ENCODE measurements around the gene CIAO1.

CIAO1 gene

DNA sequence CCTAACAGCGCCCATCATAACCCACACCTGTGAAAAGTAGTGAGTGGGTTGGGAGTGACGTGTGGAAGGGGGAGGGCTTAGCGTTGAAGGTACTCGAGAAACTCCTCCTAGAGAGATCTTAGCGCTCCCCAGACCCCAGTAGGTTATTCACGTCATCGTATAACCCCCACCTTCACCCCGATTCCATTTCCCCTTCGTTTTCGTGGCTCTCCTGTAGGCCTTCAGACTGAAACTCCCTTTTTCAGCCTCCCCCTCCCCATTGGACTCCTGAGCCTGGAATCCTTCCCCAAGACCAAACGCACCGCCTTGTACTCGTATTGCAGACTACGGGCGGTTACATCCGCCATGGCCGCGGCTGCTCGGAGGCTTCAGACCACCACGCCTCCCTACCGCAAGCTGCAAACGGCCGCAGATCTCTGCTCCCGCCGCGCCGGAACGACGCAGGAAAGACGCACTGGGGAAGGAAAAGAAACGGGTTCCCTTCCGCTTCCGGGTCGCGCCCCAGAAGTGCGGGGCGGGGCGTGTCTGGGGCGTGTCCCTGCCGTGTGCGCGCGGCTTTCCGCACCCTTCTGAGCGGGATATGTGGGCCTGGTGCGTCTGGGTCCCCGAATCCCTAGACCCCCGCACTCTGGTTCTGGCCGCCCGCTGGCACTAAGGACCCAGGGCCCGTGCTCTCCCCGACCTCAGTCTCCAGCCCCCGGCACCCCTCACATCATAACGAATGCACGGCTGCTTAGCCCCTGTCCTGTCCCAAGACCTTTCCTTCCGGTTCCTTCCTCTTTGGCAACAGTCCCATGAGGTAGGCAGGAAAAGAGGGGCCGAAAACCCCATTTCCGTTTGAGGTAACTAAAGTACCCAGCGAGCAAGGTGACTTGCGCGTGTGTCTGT, 39.3 kb downstream of the CIAO1 start, which contains the start of gene SNRNP200:
Gene SNRNP200, minus strand, starts transcription at position 456 of the 888 bp plus-strand sequence. Its CDS starts 109 bp downstream, at position 347.
- TF ChIP-seq, protein P1, sequence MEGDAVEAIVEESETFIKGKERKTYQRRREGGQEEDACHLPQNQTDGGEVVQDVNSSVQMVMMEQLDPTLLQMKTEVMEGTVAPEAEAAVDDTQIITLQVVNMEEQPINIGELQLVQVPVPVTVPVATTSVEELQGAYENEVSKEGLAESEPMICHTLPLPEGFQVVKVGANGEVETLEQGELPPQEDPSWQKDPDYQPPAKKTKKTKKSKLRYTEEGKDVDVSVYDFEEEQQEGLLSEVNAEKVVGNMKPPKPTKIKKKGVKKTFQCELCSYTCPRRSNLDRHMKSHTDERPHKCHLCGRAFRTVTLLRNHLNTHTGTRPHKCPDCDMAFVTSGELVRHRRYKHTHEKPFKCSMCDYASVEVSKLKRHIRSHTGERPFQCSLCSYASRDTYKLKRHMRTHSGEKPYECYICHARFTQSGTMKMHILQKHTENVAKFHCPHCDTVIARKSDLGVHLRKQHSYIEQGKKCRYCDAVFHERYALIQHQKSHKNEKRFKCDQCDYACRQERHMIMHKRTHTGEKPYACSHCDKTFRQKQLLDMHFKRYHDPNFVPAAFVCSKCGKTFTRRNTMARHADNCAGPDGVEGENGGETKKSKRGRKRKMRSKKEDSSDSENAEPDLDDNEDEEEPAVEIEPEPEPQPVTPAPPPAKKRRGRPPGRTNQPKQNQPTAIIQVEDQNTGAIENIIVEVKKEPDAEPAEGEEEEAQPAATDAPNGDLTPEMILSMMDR (IDR thresholded peaks at IDR 0.05; ENCODE audit: control insufficient read depth, extremely low read depth, insufficient read depth), result no peak
- peak; percentile 36 for DNase-seq (ENCODE audit: low read depth)
- H3K4me3 ChIP-seq (ENCODE audit: low read depth, low read length), result peak within 1 kb of the TSS; percentile 88

DNA sequence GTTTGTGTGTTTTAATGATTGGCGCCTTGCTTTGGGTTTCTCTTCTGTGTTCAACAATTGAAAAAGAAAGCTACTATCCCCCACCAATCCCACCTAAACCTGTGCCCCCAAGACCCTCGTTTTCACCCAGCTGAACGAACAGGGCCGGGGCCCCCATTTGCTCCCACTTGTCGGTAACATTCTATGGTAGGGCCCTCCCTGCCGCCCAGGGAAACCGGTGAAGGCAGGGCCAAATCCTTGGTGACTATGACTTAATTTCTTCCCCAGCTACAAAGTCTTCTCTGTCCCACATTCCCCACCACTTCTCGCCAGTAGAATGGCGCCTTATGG, 39.9 kb downstream of the CIAO1 start:
- TF ChIP-seq, protein P1 (IDR thresholded peaks at IDR 0.05; ENCODE audit: control insufficient read depth, extremely low read depth, insufficient read depth), result no peak
- no peak for DNase-seq (ENCODE audit: low read depth)
- peak overlapping the region; percentile 88 for H3K4me3 ChIP-seq (ENCODE audit: low read depth, low read length)

DNA sequence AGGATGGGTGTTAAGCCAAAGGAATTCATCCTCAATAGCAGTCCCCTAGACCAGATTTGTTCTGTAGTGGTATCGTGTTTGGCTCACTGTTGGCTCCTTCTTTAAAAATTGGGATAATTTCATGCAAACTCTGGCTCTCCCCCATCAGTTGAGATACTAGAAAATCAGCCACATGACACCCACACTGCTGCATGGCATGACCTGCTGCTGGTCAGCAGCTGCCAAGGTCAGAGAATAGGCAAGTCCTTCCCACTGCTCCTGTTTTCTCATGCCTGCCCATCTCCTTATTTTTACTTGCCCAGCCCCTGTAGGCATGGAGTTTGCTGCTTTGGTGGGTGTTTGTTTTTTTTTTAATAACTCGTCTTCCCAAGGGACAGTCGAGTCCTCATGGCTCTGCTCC, 40.3 kb downstream of the CIAO1 start:
- TF ChIP-seq, protein P1 (IDR thresholded peaks at IDR 0.05; ENCODE audit: control insufficient read depth, extremely low read depth, insufficient read depth), result no peak
- peak overlapping the region; percentile 88 for H3K4me3 ChIP-seq (ENCODE audit: low read depth, low read length)
- DNase-seq (ENCODE audit: low read depth), result no peak

DNA sequence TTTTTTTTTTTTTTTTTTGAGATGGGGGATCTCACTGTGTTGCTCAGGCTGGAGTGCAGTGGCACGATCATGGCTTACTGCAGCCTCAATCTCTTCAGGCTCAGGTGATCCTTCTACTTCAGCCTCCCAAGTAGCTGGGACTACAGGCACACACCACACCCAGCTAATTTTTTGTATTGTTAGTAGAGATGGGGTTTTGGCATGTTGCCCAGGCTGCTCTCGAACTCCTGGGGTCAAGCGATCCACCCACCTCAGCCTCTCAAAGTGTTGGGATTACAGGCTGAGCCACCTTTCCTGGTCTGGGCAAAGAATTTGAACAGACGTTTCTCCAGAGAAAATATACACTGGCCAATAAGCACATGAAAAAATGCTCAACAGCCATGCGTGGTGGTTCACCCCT, 42.2 kb downstream of the CIAO1 start:
- no peak for DNase-seq (ENCODE audit: low read depth)
- no peak overlapping the region for H3K4me3 ChIP-seq (ENCODE audit: low read depth, low read length)
- TF ChIP-seq, protein P1 (IDR thresholded peaks at IDR 0.05; ENCODE audit: control insufficient read depth, extremely low read depth, insufficient read depth), result no peak

DNA sequence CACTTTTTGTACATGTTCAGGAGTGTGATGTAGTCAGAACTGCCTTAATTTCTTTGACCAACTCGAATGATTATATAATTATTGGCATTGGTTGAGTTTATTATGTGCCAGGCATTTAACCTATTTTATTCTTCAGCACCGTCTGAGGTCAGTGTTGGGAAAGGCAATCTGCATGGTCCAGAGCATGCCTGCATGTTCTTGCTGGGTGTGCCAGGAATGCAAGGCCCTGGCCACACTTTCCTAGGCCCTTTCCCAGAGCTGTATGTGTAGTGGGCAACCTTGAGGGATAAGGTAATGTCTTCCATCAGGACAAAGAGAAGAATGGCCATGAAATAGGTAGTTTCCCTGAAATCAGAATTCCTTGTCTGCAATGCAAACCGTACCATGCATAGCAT, 49.0 kb downstream of the CIAO1 start:
- no peak overlapping the region for H3K4me3 ChIP-seq (ENCODE audit: low read depth, low read length)
- TF ChIP-seq, protein P1 (IDR thresholded peaks at IDR 0.05; ENCODE audit: control insufficient read depth, extremely low read depth, insufficient read depth), result no peak
- DNase-seq (ENCODE audit: low read depth), result no peak

DNA sequence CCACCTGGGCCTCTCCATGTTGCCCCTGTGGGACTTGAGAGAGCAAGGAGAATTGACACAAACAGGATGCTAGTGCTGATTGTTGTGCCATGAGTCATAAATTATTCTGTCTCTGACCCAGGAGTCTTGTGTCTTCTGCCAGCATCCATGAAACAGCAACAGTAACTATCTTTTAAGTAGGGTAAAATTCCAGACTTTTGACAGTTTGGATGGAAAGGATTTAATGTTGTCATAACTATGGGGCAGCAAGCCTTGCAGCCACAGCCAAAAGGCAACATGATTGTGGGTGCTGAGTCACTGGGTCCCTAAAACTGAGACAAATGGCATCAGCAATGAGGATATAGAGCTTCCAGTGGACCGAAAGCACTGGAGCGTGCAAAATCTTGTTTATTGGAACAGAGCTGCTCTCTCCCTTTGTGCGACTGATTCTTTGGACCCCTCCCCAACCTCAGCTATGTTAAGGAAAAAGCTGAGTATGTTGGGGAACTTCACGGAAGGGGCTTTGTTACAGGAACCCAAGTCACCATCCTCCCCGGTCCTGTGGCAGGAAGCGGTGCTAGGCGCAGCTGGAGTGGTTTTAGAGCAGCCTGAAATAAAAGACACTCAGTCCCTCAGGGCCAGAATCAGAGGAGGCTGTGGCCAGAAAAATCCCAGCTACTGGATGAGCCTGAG, 49.5 kb downstream of the CIAO1 start:
- DNase-seq (ENCODE audit: low read depth), result no peak
- TF ChIP-seq, protein P1 (IDR thresholded peaks at IDR 0.05; ENCODE audit: control insufficient read depth, extremely low read depth, insufficient read depth), result no peak
- H3K4me3 ChIP-seq (ENCODE audit: low read depth, low read length), result no peak overlapping the region
